LNCAP (cell line): ENCODE results near the gene MEIOB.

Experiments used
- CTCF ChIP-seq: fragments of 450-650 bp; IDR thresholded peaks from 2 replicates; pipeline ENCODE4 v1.5.1; 2017; ENCODE audit warnings: mild to moderate bottlenecking

The MEIOB gene

GRCh38 chr16:1909561-1910231, 37.7 kb upstream of the MEIOB start:
- TF ChIP-seq CTCF = no peak

DNA sequence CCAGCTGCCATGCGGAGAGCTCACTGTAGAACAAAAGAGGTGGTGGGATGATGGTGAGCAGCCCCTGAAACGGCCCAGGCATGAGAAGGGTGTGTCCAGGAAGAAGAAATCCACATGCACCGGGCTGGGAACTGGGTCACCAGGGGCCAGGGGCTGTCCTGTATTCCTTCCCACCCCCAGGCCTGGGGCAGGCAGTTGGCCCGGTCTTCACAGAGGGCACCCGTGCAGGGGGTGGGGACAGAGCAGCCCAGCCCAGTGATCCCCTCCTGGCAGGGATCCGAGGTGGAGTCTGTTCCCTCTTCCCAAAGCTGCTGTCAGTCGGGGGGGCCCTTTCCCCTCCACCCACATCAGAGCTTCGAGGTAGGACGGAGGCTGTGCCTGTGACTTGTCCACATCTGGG, 37.0 kb upstream of the MEIOB start:
- TF ChIP-seq CTCF = no peak

- TF ChIP-seq CTCF = no peak
Observed at GRCh38 chr16:1908184-1908583, 36.2 kb upstream of the MEIOB start.

GRCh38 chr16:1907226-1907860, 35.4 kb upstream of the MEIOB start:
- TF ChIP-seq CTCF = no peak

- TF ChIP-seq CTCF = no peak
Observed at GRCh38 chr16:1906846-1907165, 34.8 kb upstream of the MEIOB start.

DNA sequence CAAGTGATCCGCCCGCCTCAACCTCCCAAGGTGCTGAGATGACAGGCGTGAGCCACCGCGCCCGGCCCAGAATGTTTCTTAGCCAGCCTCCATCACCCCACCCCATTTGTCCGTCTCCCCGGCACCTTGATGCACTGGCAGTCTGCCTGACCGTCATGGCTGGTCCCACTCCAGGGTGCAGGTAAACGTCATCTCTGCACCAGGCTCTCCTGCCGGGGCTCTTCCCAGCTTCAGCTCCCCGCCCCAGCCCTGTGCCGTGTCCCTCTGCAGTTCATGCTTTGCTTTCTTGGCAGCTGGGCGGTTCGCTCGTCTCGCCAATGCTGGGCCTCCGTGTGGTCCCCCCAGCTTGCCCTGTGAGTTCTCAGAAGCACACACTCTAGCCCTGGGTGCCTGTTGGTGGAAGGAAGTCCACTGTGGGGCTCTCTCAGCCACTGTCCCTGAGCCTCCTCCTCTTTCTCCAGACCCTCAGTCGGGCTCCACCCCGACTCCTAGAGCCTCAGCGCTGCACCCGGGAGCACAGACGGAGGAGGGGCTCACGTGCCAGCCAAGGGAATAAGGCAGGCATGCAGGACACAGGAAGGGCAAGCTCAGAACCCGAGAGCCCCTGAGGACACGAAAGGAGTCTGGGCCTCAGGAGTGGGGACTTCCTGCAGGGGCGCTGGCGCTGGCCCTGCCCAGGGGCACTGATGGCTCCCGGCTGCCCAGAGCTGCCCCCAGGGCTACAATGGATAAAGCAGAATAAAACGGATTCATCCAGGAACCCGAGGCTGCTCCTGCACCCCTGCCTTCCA, 34.3 kb upstream of the MEIOB start:
- no peak for TF ChIP-seq CTCF

- TF ChIP-seq CTCF = no peak
Observed at GRCh38 chr16:1903845-1904840, 32.2 kb upstream of the MEIOB start.
